GM12875 (cell line): Measurements from ENCODE around the gene SMAD3.

Source experiments
- H3K4me3 ChIP-seq: one replicate; pipeline ENCODE4 v1.5.1; 2011; ENCODE audit warnings: low read depth, low read length, control low read depth
- TF ChIP-seq, protein P1 (sequence below): IDR thresholded peaks from 2 replicates; pipeline ENCODE4 v1.5.1; 2011; ENCODE audit warnings: low read depth, mild to moderate bottlenecking, control low read depth, inconsistent platforms, low read length, moderate library complexity, borderline replicate concordance; ENCODE audit not compliant: insufficient read depth

Gene SMAD3

GRCh38 chr15:67207555-67208207, 142.3 kb downstream of the SMAD3 start:
- no peak overlapping the region for H3K4me3 ChIP-seq
- TF ChIP-seq, protein P1, sequence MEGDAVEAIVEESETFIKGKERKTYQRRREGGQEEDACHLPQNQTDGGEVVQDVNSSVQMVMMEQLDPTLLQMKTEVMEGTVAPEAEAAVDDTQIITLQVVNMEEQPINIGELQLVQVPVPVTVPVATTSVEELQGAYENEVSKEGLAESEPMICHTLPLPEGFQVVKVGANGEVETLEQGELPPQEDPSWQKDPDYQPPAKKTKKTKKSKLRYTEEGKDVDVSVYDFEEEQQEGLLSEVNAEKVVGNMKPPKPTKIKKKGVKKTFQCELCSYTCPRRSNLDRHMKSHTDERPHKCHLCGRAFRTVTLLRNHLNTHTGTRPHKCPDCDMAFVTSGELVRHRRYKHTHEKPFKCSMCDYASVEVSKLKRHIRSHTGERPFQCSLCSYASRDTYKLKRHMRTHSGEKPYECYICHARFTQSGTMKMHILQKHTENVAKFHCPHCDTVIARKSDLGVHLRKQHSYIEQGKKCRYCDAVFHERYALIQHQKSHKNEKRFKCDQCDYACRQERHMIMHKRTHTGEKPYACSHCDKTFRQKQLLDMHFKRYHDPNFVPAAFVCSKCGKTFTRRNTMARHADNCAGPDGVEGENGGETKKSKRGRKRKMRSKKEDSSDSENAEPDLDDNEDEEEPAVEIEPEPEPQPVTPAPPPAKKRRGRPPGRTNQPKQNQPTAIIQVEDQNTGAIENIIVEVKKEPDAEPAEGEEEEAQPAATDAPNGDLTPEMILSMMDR = no peak

GRCh38 chr15:67208396-67208795, 143.0 kb downstream of the SMAD3 start:
- H3K4me3 ChIP-seq = no peak overlapping the region
- TF ChIP-seq, protein P1 = no peak

DNA sequence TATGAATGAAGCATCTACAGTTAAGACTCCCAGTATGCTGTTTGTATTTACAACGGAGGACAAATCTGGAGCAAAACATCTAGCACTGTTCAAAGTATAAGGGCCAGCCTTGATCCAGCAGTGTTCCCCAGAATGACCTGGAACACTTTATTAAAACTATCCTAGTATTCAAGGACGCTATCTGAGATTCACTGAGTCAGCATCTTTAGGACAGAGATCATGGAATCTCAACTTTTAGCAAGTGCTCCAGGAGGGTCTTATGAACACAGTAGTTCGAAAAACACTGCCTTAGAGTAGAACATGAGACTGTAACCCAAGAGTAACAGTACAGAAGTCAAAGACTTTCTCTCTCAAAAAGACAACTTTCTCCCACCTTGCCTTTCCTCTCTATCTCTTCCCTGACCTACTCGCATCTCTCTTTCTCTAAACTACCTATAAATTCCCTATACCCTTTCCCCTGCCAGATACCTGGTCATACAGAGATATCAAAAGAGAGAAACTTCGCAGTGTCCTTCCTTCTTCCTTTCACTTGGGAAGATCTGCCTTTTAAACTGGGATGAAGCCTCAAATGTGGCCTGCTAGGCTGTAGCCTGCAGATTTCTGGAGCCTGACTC, 145.3 kb downstream of the SMAD3 start:
- TF ChIP-seq, protein P1 = no peak
- no peak overlapping the region for H3K4me3 ChIP-seq

DNA sequence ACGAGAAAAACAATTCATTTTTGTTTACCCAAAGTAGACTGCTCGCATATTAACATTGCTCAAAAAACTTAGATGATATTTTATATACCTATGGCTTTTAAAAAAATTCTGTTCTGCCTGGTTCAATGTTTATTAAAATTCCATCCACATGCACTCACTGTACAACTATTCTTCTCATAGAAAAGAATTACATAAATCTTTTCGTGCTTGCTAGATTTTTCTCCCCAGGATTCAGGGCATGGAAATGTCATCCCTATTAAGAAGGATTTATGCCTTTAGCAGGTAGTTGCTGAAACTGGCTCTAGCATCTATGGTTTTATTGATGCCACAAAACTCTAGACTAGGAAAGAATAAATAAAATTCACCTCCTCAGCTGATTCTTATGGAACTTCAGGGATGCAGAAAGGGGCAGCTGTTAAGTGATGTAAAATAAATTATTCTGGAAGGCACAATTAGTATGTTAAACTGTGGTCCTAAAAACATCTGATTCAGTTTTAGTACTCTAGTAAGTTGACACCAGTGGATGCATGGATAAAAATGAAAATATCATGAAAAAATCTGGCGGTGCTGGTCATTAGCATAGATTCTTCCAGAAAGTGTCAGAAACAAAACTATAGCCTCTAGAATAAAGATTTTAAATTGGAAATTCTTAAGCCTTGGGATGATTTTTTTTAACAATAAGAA, 147.4 kb downstream of the SMAD3 start:
- no peak overlapping the region for H3K4me3 ChIP-seq
- TF ChIP-seq, protein P1 = no peak

- TF ChIP-seq, protein P1 = no peak
- no peak overlapping the region for H3K4me3 ChIP-seq
Observed at GRCh38 chr15:67215102-67215501, 149.7 kb downstream of the SMAD3 start.

- TF ChIP-seq, protein P1 = no peak
Observed at GRCh38 chr15:67216859-67217258, 151.5 kb downstream of the SMAD3 start.

GRCh38 chr15:67218428-67218827, 153.0 kb downstream of the SMAD3 start:
- no peak overlapping the region for H3K4me3 ChIP-seq
- TF ChIP-seq, protein P1 = no peak

More at GRCh38 chr15:67216859-67217258, 151.5 kb downstream of the SMAD3 start:
- H3K4me3 ChIP-seq = no peak overlapping the region
